Measurements from ENCODE around the gene HTRA1. TPM values are rescaled to one million over a fixed set of nuclear protein-coding genes. Genes with fewer than 3 reads are reported as not detected.

Gene HTRA1
- total and polyA plus RNA-seq, 3 donors from 2014 or later = 21.3 to 105 (median 27.3) TPM

DNA sequence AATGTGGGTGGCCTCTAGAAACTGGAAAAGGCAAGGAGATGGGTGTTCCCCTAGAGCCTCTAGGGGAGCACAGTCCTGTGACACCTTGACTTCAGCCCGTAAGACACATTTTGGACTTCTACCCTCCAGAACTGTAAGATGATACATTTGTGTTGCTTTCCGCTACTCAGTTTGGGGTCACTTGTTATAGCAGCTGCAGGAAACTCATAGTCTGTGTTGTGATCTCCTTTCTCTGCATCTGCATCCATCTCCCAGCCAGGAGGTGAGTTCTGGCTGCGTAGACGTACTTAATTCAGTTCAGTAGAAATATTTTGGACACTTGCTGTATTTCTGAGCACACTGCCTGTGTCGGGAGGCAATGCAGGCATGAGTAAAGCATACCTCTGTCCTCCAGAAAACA is 69.9 kb downstream of the HTRA1 start:
- no peaks in the 10 kb centered on the region for H3K4me1 ChIP-seq
- 87 to 89% methylated on average over 5 of the region's 5 CpGs for WGBS, 2 donors
- no peak overlapping the region for H3K27ac ChIP-seq
- intact Hi-C loops (cut with DNase I; ENCODE audit: low total_unique reads) = no loop called here
- no peak for DNase-seq
- H3K27me3 ChIP-seq = no peaks in the 10 kb centered on the region
- no peak for TF ChIP-seq CTCF (IDR thresholded peaks at IDR 0.05)
- no peak for TF ChIP-seq POLR2A (IDR thresholded peaks at IDR 0.05)
- H3K36me3 ChIP-seq (ENCODE audit: low read depth, missing control alignments) = no peaks in the 10 kb centered on the region
- H3K4me3 ChIP-seq = no peak overlapping the region
- no peaks in the 10 kb centered on the region for H3K9me3 ChIP-seq

DNA sequence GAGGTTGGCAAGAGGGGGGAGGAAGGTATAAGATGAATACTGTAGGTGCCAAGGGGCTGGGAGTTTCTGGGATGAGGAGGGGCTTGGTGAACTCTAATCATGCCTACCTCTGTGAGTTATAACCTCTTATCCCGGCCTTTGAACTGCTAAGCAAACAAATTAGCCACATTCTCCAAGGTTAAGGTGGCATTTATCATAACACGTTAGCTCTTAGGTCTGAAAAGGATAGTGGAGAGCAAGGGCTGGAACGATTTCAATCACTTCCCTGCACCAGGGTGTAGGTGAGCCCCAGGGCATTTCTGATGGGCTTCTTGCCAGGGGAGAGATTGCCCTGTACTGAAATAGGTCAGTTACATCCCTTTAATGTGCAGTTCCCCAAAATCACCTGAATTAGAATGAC is 70.6 kb downstream of the HTRA1 start:
- TF ChIP-seq CTCF (IDR thresholded peaks at IDR 0.05) = no peak
- no peak for TF ChIP-seq POLR2A (IDR thresholded peaks at IDR 0.05)
- intact Hi-C loops (cut with DNase I; ENCODE audit: low total_unique reads) = no loop called here
- no peaks in the 10 kb centered on the region for H3K9me3 ChIP-seq
- H3K27ac ChIP-seq = no peak overlapping the region
- no peaks in the 10 kb centered on the region for H3K36me3 ChIP-seq (ENCODE audit: low read depth, missing control alignments)
- no peak for DNase-seq
- no peaks in the 10 kb centered on the region for H3K4me1 ChIP-seq
- no peaks in the 10 kb centered on the region for H3K27me3 ChIP-seq
- H3K4me3 ChIP-seq = no peak overlapping the region
- 21 to 33% methylated on average over 3 of the region's 3 CpGs for WGBS, 2 donors

DNA sequence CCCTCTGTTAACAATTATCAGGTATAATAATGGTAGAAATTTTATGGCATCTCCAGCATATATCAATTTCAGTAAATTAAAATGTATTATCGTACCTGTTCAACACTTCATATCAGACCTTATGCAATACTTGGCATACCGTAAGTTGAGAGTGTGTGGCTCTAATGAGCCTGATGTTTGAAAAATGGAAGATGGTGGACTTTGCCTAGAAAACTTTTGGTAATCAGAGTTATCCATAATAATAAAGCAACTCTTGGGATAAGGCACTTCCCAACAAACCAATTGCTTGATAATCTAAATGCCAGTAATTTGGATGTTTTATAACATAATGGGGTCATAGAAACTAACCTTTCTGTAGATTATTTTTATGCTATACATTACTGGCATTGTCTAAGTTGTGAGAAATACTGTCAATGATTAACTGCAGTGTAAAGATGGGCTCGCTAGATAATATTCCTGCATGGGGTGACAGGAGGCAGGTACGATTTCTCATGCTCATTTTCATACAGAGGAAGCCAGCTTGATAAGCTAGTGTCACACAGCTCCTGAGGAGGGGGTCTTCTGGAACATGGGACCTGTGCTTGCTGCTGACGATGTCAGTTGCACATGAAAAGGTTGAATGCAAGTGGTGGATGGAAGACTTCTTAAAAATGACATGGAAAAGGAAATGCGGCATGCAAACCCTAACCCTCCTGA is 71.4 kb downstream of the HTRA1 start:
- no peaks in the 10 kb centered on the region for H3K36me3 ChIP-seq (ENCODE audit: low read depth, missing control alignments)
- no peaks in the 10 kb centered on the region for H3K4me1 ChIP-seq
- H3K4me3 ChIP-seq = no peak overlapping the region
- H3K9me3 ChIP-seq = no peaks in the 10 kb centered on the region
- intact Hi-C loops (cut with DNase I; ENCODE audit: low total_unique reads) = no loop called here
- no peaks in the 10 kb centered on the region for H3K27me3 ChIP-seq
- DNase-seq = no peak
- 91 to 92% methylated on average over 6 of the region's 6 CpGs for WGBS, 2 donors
- H3K27ac ChIP-seq = no peak overlapping the region
- no peak for TF ChIP-seq POLR2A (IDR thresholded peaks at IDR 0.05)
- TF ChIP-seq CTCF (IDR thresholded peaks at IDR 0.05) = no peak

GRCh38 chr10:122537545-122537944 is 76.2 kb downstream of the HTRA1 start:
- TF ChIP-seq POLR2A (IDR thresholded peaks at IDR 0.05) (no peak), CTCF (IDR thresholded peaks at IDR 0.05) (no peak)
- Histone ChIP-seq H3K27ac (no peak overlapping the region), H3K9me3 (no peaks in the 10 kb centered on the region), H3K4me3 (no peak overlapping the region), H3K36me3 (ENCODE audit: low read depth, missing control alignments) (no peaks in the 10 kb centered on the region), H3K4me1 (no peaks in the 10 kb centered on the region), H3K27me3 (no peaks in the 10 kb centered on the region)
- no peak for DNase-seq
- intact Hi-C loops (cut with DNase I; ENCODE audit: low total_unique reads) = no loop called here
- WGBS, 2 donors = 89 to 96% methylated on average over 2 of the region's 2 CpGs

GRCh38 chr10:122541541-122542002 is 80.2 kb downstream of the HTRA1 start:
- no peak for TF ChIP-seq CTCF (IDR thresholded peaks at IDR 0.05)
- TF ChIP-seq POLR2A (IDR thresholded peaks at IDR 0.05) = no peak
- intact Hi-C loops (cut with DNase I; ENCODE audit: low total_unique reads) = no loop called here
- no peaks in the 10 kb centered on the region for H3K27me3 ChIP-seq
- no peaks in the 10 kb centered on the region for H3K36me3 ChIP-seq (ENCODE audit: low read depth, missing control alignments)
- no peak for DNase-seq
- no peaks in the 10 kb centered on the region for H3K9me3 ChIP-seq
- H3K4me3 ChIP-seq = no peak overlapping the region
- no peaks in the 10 kb centered on the region for H3K4me1 ChIP-seq
- H3K27ac ChIP-seq = no peak overlapping the region
- WGBS, 2 donors = 83 to 90% methylated on average over 4 of the region's 4 CpGs

Data from testis (tissue), 3 donors.